ENCODE measurements around the gene WIPI1. TPM values are rescaled to one million over a fixed set of nuclear protein-coding genes. Genes with fewer than 3 reads are reported as not detected.

The WIPI1 gene
- polyA plus RNA-seq, 1 donor (not counting 4 experiments of a cell fraction or from before 2014, with no cell fraction given): 49.4 TPM

GRCh38 chr17:68433911-68434508 lies 23.3 kb downstream of the WIPI1 start:
- Histone ChIP-seq H3K36me3 (ENCODE audit: control insufficient read depth in 2 of 2, extremely low read depth in 1 of 2, insufficient read depth in 2 of 2, low read length in 2 of 2) (peaks cover 27 to 36% of the 10 kb centered on the region in 2 experiments), H3K9ac (ENCODE audit: control insufficient read depth, extremely low read depth, insufficient read depth, low read length) (no peak overlapping the region), H3K27me3 (ENCODE audit: control insufficient read depth, extremely low read depth, insufficient read depth, low read length) (no peaks in the 10 kb centered on the region), H3K9me3 (ENCODE audit: control insufficient read depth, low read depth, low read length) (no peaks in the 10 kb centered on the region), H4K20me1 (ENCODE audit: control insufficient read depth, extremely low read depth, insufficient read depth, low read length) (no peaks in the 10 kb centered on the region), H3K9me1 (ENCODE audit: control insufficient read depth, extremely low read depth, insufficient read depth, low read length) (no peaks in the 10 kb centered on the region), H3K4me2 (ENCODE audit: control insufficient read depth, extremely low read depth, insufficient read depth, low read depth, low read length) (no peak overlapping the region), H3K4me3 (ENCODE audit: control insufficient read depth in 2 of 3, extremely low read depth in 1 of 3, insufficient read depth in 2 of 3, low read depth in 1 of 3, low read length in 3 of 3) (no peak overlapping the region), H3K4me1 (ENCODE audit: control insufficient read depth, extremely low read depth, insufficient read depth, low read length) (peaks cover 7% of the 10 kb centered on the region), H2AFZ (ENCODE audit: control insufficient read depth, low read length) (no peak overlapping the region), H3K27ac (ENCODE audit: control insufficient read depth, insufficient read depth, low read length) (no peak overlapping the region), H3K79me2 (ENCODE audit: control insufficient read depth, insufficient read depth, low read length) (no peaks in the 10 kb centered on the region)
- dilution Hi-C loops (cut with MboI; ENCODE audit: extremely low pct_ligation_motif_present, low sequenced_read_pairs): no loop called here
- DNase-seq (ENCODE audit: low read depth, low spot score) (no peak), FAIRE-seq (no peak)
- TF ChIP-seq EZH2 (IDR thresholded peaks at IDR 0.05; ENCODE audit: low read length) (no peak), CTCF (optimal IDR thresholded peaks at IDR 0.05 in 1 of 3, IDR thresholded peaks at IDR 0.05 in 1 of 3, conservative IDR thresholded peaks at IDR 0.05 in 1 of 3; ENCODE audit: extremely low read depth in 1 of 3, insufficient read depth in 2 of 3, low read length in 3 of 3) (no peak)

GRCh38 chr17:68433211-68433610 lies 24.1 kb downstream of the WIPI1 start:
- no peak for FAIRE-seq
- no peak overlapping the region for H3K4me3 ChIP-seq (ENCODE audit: control insufficient read depth in 2 of 3, extremely low read depth in 1 of 3, insufficient read depth in 2 of 3, low read depth in 1 of 3, low read length in 3 of 3)
- TF ChIP-seq CTCF (optimal IDR thresholded peaks at IDR 0.05 in 1 of 3, IDR thresholded peaks at IDR 0.05 in 1 of 3, conservative IDR thresholded peaks at IDR 0.05 in 1 of 3; ENCODE audit: extremely low read depth in 1 of 3, insufficient read depth in 2 of 3, low read length in 3 of 3): no peak
- no peak for TF ChIP-seq EZH2 (IDR thresholded peaks at IDR 0.05; ENCODE audit: low read length)
- no peak overlapping the region for H3K4me2 ChIP-seq (ENCODE audit: control insufficient read depth, extremely low read depth, insufficient read depth, low read depth, low read length)
- DNase-seq (ENCODE audit: low read depth, low spot score): no peak
- H3K36me3 ChIP-seq (ENCODE audit: control insufficient read depth in 2 of 2, extremely low read depth in 1 of 2, insufficient read depth in 2 of 2, low read length in 2 of 2): peaks cover 31 to 44% of the 10 kb centered on the region in 2 experiments
- H3K9me3 ChIP-seq (ENCODE audit: control insufficient read depth, low read depth, low read length): no peaks in the 10 kb centered on the region
- H4K20me1 ChIP-seq (ENCODE audit: control insufficient read depth, extremely low read depth, insufficient read depth, low read length): no peaks in the 10 kb centered on the region
- dilution Hi-C loops (cut with MboI; ENCODE audit: extremely low pct_ligation_motif_present, low sequenced_read_pairs): no loop called here
- no peak overlapping the region for H2AFZ ChIP-seq (ENCODE audit: control insufficient read depth, low read length)
- no peak overlapping the region for H3K9ac ChIP-seq (ENCODE audit: control insufficient read depth, extremely low read depth, insufficient read depth, low read length)
- H3K9me1 ChIP-seq (ENCODE audit: control insufficient read depth, extremely low read depth, insufficient read depth, low read length): no peaks in the 10 kb centered on the region
- H3K4me1 ChIP-seq (ENCODE audit: control insufficient read depth, extremely low read depth, insufficient read depth, low read length): peaks cover 7% of the 10 kb centered on the region
- H3K79me2 ChIP-seq (ENCODE audit: control insufficient read depth, insufficient read depth, low read length): no peaks in the 10 kb centered on the region
- no peaks in the 10 kb centered on the region for H3K27me3 ChIP-seq (ENCODE audit: control insufficient read depth, extremely low read depth, insufficient read depth, low read length)
- H3K27ac ChIP-seq (ENCODE audit: control insufficient read depth, insufficient read depth, low read length): no peak overlapping the region

All from keratinocyte (primary cell).